DMS 273 (cell line): ENCODE measurements around the gene MPPED1.

Experiments
- DNase-seq: peaks from one replicate; lab custom pipeline; 2025; ENCODE audit not compliant: unreplicated experiment; lab: John Stamatoyannopoulos, UW

MPPED1 gene

DNA sequence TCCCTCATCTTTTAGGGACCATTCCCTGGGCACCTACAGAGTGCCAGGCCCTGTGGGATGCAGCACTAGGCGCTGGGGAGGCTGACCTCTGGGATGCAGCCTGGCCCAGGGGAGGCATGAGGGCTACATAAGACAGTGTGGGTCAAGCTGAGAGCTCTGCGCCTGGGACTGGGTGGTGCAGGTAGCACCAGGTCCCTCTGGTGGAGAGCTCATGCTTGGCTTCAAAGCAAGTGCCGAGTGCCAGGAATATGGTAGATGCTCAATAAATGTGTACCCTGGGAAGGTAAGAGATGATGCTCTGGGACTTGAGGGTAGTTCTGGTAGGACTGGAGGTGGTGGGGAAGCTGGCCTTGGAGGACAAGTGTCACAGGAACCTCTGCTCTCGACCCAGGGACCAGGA, 2.0 kb upstream of the MPPED1 start:
- no peak for DNase-seq

DNA sequence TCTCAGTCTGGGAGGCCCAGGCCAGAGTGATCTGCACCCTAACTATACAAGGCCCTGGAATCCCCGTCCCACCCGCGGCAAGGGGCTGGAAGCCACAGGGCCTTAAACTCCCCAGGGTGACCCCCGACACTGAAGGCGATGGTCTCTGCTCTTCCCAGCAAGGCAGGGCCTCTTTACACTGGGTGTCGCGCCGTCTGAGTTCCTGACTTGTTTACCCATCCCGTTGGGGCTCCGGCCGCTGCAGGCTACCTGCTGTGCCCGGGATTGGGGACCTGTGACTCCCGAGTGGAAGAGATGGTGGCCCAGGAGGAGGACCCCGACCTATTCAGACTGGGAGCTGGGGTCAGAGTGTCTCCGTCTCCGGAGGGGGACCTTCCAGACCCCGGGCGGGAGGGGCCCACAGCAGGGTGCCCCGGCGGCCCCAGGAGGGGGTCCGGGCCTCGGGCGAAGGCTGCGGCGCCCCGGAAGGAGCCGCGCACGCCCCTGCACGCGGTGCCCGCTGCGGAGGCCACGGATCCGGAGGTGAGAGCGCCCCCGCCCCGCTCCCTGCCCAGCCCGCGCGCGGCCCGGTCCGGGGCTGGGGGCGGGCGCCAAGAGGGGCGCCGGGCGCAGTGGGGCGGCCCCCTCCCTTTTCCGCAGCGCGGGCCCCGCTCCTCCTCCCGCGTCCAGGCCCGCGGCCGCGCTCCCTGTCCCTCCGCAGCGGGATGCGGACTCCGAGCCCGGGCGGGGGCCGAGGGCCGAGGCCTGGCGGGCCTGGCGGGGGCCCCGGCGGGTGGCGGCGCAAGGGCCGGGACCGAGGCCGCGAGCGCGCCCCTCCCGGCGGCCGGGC, 560 bp upstream of the MPPED1 start:
- DNase-seq = peak; percentile 30

DNA sequence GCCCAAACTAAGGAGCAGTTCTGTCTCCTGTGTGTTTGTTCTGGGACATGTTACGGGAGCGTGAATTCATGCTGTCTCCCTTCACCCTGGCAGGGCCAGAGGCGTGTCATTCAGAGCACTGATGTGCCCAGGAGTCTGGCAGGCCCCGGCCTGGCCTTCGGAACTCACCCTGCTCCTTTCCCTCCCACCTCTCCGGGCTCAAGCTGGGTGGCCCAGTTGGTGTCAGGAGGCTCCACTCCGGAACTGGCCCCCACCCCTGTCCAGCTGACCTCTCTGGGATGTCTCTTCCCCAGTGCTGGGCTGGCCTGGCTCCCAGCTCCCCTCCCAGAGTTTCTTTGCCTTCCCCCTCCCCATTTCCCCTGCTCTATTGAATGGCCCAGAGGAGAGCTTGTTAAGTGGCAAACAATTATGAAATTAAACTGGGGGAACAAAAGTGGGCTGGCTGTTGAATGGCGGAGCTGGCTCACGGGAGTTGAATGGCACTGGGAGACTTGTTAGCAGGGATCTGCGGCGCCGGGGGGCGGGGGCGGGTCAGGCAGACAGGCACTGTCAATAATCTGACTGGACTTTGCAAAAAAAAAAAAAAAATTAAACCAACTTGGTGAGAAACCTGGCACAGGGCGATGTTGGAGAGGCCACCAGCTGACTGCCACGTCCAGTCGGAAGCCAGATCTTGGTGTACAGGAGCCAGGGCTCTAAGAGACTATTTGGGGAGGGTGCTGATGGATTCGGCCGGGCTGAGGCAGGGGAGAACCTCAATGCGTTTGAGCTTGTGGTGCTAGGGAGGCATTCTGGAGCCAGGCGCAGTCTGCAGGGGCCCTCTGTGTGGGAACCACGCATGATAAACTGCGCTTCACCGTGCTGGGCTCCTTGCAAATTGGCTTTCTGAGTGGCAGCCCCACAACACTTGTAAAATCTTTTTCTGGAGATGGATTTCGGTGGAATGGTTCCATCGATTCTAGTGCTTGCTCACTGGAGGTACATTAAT, 1.3 kb downstream of the MPPED1 start:
- DNase-seq = no peak

DNA sequence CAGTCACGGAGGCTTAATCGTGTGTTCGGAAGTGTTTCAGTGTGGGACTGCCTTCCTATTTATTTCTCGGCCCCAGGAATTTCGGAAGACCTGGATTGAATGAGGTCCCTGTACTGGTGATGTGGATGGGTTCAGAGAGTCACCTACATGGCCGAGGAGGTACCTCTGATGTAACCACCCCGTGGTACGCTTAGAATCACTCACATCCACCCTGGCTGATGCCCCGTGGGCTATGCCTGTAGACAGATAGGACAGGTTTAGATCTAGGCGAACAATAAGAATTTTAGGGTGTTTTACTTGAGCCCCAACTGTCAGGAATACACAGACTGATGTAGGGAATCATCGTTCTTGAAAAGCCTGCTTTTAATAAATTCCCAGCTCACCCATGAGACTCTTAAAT, 2.0 kb downstream of the MPPED1 start:
- DNase-seq = no peak

DNA sequence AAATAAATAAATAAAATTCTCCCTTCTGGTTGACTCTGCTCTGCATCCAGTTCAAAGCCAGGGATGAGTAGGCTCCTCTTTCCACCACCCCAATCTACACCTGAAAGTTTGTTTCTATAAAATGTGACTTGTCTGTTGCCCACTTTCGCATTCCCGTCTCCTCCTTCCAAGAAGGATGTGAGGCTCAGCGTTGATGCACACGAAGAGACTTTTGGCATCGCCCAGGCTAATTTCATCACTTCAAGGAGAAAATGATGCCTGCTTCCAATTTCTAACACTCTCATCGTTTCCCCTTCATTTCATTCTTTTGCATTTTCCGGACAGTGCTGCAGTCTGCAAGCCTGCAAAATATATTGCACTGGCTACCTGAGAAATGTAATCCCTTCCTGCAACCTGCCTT, 3.9 kb downstream of the MPPED1 start:
- no peak for DNase-seq

DNA sequence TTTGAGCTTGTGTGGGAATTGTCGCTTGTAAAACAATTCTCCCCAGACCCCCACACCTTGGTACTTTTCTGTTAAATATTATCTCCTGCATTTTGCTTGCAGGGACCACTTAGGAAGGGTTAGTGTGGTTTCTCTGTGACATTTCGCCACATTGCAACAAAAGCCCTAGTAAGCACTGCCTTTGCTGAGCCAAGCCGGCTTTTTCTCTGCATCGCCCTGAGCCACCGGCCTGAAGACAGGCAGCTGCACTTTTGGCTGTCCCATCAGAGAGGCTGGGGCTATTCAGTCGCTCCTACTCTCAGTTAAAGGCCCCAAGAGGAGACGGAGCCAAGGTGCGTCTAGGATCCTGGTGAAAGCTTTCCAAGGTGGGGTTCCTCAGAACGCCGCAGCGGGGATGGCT, 5.7 kb downstream of the MPPED1 start:
- DNase-seq = no peak

DNA sequence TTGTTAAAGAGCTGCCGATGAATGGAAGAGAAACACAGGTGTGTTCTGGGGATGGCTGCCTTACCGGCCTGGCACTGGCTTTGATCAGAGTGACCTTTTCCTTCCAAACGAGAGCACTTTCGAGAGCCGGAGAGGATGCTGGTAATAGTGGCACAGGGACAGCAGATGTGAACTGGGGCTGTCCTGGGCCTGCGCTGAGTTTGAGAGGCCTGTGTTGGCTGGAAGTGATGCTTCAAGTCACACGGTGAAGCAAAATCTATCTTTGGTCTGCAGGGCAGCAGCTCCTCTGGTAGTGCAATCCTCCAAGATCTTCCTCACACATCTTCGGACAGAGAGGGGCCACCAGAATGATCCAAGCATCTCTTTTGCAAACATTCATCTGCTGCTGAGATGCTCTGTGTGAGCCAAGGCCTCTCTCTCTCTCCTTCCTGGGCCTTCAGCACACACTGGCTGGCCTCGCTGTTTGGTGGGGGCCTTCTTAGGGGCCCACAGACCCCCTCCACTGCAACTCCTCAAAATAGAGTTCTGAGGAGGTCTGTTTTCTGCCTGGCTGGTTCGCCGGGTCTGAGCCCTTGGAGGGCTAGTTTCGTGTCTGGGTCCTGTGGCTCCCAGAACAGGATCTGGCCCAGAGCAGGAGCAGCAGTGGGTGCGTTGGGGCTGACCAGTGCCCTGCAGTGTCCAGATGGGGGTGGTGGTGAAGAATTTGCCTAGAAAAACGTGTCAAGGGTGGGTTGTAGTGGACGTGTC, 6.4 kb downstream of the MPPED1 start:
- no peak for DNase-seq

DNA sequence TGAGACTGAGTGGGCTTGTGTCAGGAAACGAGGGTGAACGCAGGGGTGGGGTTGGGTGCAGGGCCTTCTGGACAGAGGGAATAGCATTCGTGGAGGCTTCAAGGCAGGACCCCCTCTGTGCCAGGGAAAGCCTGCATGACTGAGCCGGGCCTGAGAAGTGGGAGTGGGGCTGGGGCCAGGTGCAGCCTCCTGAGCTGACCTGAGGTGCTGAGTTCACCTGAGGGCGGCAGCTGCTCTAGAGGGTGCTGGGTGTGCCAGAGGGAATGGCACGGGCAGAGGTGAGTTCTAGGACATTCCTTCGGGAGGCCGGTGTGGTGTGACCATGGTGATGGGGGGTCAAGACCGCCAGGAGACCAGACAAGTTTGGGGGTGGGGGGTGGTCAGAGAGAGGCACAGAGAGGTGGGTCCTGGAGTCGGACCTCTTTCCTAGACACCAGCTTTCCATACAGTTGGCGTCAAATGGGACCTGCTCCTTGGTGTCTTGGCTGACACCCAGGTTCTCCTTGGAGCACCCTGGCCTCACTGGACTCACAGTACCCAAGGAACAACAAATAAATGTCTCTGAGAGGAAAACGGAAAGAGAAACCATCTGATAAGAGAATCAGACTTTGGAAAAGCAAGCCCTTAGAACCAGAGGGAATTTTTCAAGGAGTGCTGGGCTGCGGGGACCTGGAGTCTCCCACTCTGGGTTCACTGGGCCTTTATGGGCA, 7.7 kb downstream of the MPPED1 start:
- DNase-seq = no peak

DNA sequence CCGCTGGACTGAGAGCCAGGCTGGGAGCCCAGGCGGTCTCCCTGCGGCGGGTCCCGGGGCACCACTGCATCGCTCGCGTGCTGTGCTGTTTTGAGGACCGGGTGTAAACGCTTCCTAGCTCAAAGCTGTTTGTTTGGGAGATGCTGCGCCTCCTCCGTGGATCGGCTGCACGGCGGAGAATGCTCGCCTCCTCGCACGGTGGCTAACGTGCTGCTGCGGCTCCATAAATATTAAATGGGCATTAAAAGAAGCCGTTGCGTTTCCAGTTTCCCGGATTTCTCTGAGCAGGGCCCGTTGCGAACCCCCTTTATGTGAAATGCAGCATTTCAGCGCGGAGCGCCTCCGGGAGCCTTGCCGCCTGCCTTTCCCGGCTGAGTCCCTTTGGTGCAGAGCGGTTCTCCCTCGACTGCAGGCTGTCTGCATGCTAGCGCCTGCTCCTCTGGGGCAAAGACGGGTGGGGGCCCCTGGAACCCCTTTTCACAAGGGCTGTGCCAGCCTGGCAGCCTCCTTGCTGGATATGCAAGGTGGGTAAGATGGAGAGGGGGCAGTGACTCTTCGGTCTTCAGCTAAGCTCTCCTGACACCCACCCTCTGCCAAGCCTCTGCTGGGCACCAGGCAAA, 9.3 kb downstream of the MPPED1 start:
- DNase-seq = no peak

DNA sequence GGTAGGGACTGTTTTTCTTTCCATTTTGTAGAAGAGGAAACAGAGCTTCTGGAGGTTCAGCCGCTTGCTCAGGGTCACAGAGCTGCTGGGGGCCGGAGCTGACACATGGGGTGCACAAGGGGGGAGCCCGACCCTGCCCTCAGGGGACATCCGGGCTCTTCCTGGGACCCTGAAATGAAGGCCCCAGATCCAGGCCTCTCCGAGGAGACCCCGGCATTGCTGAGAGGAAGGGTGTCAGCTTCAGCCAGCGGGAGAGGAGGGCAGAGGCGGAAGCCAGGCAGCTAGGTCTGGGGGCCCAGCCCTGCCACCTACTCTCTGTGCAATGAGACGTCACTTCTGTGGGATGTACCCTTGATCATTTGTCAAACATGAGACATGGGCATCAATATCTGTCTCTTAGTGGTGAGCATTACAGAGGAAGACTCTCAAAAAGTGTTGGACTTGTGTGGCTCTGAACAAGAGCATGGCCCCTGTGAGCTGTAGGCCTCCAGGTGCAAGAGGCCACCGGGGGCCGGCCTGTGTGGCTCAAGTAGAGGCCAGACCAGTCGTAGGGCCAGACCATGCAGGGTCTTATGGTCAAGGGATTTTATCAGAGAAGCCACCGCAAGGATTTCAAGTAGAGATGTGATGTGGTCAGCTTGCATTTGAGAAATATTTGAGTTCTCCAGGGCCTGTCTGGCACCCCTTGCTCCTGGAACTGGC, 10.3 kb downstream of the MPPED1 start:
- no peak for DNase-seq

DNA sequence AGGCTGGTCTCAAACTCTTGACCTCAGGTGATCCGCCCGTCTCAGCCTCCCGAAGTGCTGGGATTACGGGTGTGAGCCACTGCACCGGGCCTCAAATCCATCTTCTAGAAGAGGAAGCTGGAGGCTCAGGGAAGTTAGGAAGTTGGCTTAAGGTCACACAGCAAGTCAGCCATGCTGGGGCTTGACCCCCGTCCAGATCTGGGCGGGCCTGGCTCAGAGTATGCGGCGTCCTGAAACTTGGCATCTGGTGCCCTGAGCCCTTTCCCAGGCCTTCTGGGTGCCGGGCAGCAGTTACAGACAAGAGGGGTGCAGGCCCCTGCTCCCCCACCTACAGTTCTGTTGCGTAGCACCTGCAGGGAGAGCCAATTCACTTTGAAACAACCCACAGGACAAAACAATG, 11.2 kb downstream of the MPPED1 start:
- DNase-seq = no peak

DNA sequence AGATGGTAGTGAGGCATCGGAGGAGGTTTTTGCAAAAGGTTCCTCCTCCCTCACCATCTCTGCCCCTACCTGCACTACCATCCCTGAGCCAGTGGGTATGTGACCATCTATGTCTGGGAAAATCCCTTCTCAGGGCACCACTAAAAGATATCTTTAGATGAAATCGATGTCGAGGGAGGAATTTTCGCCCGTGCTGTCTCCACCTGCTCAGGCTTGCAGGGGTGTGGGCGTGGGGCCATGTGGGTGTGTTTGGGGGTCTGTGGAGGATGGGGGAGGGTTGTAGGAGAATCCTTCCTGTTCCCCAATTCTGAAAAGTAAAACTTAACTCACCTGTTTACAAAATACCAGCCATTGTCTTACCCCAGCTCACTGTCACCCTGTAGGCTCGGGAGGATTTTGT, 12.4 kb downstream of the MPPED1 start:
- no peak for DNase-seq

DNA sequence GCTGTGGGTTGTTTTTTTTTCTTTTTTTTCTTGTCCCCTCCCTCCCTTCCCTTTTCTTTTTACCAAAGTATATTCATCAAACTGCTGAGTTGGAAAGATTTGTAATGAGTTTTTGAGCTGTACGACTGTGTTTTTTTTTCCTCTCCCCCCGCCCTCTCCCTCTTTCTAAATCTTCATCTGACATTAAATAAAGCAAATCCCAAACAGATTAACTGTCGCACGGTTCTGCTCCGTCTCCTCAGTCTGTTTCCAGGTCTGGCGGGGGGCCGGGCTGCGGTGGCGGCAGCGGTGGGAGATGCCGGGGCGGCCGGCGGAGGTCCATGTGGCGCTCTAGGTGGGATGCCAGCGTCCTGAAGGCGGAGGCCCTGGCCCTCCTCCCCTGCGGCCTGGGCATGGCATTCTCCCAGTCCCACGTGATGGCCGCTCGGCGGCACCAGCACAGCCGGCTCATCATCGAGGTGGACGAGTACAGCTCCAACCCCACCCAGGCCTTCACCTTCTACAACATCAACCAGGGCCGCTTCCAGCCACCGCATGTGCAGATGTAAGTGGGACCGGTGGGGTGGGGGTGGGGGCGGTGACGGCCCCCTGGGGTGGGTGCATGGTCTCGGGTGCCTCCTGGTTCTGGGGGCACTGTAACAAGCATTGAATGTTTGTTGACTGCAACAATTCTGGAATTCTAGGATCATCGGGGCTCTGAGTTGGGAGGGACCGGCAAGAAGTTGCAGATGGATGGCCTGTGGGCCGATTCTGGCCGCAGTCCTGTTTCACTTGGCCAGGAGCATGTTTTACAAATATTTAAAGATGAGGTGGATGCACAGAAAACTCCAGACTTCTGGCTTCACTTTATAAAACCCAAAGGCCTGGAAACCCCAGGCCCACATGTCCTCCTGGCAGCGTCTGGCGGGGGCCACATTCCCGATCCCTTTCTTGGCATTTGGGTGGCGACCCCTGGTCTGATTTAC, 13.1 kb downstream of the MPPED1 start:
- no peak for DNase-seq

DNA sequence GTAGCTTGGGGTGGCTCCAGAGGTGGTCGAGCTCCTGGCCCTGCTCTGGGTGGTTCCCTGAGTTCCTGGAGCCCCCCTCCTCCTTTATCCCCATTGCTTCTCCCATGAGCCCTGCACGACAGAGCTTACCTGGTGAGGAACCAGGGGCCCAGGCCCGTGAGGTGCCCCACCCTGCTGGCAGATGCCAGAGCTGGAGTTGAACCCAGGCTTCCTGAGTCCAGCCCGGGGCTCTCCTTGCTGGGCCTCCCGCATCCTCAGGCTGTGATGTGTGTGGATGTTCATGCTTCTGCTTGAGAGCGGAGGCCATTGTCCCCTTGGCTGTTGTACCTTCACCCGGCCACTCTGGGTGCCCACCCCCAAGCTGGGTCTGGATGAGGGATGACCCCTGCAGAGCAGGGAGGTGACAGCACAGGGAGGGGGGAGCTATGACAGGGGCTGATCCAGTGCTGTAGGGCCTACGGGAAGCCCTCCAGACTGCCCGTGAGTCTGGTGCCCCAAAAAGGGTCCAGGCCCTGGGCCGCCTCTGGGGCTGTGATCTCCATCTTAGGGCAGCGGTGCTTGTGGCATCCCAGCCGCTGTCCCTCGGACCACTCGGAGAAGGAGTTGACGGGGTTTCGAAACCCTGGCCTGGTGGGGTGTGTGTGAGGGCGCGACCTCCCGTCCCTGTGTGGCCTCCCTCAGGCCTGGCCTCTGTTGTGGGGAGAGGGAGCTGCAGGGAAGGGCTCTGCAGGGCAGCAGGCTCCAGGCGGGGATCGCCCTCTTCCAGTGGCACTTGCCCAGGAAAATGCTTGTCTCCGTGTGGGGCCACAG, 14.4 kb downstream of the MPPED1 start:
- DNase-seq = no peak

DNA sequence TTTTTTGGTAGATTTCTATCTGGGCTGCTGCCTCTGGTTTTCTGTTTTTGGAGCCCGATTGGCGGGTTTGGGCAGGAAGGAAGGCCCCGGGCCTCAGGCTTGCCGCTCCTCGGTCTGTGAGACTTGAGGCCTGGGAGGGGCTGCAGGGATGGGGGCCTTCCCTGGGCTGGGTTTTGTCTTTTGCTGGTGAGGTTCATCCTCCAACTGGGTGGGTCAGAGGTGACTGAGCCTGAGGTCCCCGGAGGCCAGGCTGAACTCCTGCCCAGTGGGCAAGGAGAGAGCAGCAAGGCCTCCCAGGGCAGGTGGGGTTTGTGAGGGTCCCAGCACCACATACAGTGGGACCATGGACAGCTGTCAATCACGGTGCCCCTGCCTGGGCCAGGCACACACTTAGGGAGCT, 15.0 kb downstream of the MPPED1 start:
- DNase-seq = no peak

DNA sequence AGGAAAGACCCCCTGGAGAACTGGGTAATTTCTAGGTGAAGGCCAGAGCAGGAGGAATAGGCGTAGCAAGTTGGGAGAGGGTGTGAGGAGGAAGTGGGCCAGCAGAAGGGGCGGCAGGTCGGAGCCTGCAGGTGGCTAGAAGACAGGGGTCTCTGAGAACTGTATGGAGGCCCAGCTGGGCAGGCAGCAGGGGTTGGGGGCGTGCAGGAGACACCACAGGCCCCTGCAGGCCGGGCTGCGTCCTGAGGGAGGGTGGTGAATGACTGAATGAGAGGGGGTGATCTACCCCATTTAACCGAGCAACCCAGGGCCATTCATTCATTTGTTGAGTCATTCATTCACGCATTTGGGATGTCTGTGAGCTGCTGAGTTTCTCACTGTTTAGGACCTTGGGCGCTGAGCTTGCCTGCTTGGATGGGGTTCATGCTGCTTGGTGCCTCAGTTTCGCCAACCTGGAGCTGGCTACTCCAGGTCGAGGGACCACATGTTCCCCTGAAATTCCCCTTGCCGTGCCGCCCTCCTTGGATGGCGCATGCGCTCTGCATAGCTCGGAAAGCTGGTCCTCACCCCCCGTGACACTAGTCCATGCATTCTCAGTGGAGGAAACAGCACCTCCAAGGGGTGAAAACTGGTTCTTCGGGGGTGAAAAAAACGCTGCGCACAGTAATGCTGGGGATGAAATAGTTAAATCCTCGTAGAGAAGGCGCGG, 15.6 kb downstream of the MPPED1 start:
- no peak for DNase-seq

DNA sequence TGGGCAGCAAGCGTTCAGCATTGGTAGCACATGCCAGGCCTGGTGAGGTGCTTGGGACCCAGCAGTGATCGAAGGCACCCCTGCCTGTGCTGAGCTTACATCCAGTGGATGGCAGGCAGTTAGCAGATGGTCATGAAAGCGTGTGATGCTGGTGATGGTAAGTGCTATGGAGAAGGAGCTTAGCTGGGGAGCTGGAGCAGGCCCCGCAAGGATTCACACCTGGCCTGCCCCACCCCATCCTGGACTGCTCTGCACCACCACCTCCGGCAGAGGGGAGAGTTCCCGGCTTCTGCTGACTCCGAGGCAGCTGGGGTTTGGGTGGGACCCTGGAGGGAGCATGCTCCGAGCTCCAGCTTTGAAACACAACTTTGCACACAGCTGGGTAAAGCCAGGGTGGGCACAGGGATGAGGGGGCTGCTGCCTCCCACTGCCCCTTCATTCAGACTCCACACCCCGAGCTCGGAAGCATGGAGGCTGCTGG, 16.2 kb downstream of the MPPED1 start:
- no peak for DNase-seq
